Panc1 (cell line): ENCODE data around the gene SLC31A2. TPM values are rescaled to one million over a fixed set of nuclear protein-coding genes. Genes with fewer than 3 reads are reported as not detected.
"Not testable (repeated sequence)": the region's sequence is repeated elsewhere in the genome, so short reads cannot be mapped to it uniquely, and the experiment has no call there.

Source experiments
- ATAC-seq: fragments of 200-7000 bp; cut with Tn5 transposase; 2 replicates; pipeline ENCODE4 v1.9.1; 2020; ENCODE audit warnings: mild to moderate bottlenecking, moderate library complexity
- BruUV-seq: library from RNA; stranded (reverse); fragments of 400-500 nt; replicated peaks from 2 replicates; lab custom pipeline; 2021; lab: Mats Ljungman, UMichigan
- CTCF ChIA-PET: fragments of 300-600 bp; sonication (Branson Sonifier 250); formaldehyde crosslinking; loops from one replicate; lab custom pipeline; 2022; ENCODE audit warnings: antibody characterized with exemption; lab: Charles Lee
- POLR2A ChIA-PET: fragments of 300-600 bp; sonication (Branson Sonifier 250); formaldehyde crosslinking; loops from one replicate; lab custom pipeline; 2022; ENCODE audit warnings: antibody characterized with exemption; lab: Charles Lee
- DNase-seq: peaks from one replicate; pipeline ENCODE4 v3.0.0-alpha.2; 2010; ENCODE audit warnings: low read depth, low spot score
- H3K27ac ChIP-seq: 2 replicates; pipeline ENCODE4 v1.5.1; 2011; ENCODE audit warnings: mild to moderate bottlenecking, low read length, inconsistent platforms
- H3K27me3 ChIP-seq: fragments of 200-500 bp; sonication (Bioruptor generic); 2 replicates; pipeline ENCODE4 v1.6.0; 2014; ENCODE audit warnings: low read length, inconsistent platforms; ENCODE audit not compliant: control insufficient read depth, insufficient read depth
- H3K36me3 ChIP-seq: fragments of 200-500 bp; sonication (Bioruptor generic); 2 replicates; pipeline ENCODE4 v1.5.1; 2014; ENCODE audit warnings: inconsistent platforms, mild to moderate bottlenecking, low read length, moderate library complexity; ENCODE audit not compliant: control insufficient read depth, insufficient read depth
- H3K4me1 ChIP-seq: 2 replicates; pipeline ENCODE4 v1.5.1; 2011; ENCODE audit warnings: inconsistent platforms, mild to moderate bottlenecking, low read length, moderate library complexity; ENCODE audit not compliant: control insufficient read depth, insufficient read depth
- H3K4me3 ChIP-seq, 2 experiments: 2 replicates each; pipeline ENCODE4 v1.5.1; 2011 to 2012; ENCODE audit warnings: low read depth in 2 of 2, low read length in 2 of 2, mild to moderate bottlenecking in 2 of 2, inconsistent platforms in 1 of 2, moderate library complexity in 1 of 2
- H3K9me3 ChIP-seq: fragments of 200-500 bp; sonication (Bioruptor generic); 2 replicates; pipeline ENCODE4 v1.5.1; 2014; ENCODE audit warnings: low read depth, mild to moderate bottlenecking, inconsistent platforms, low read length, moderate library complexity; ENCODE audit not compliant: control insufficient read depth, insufficient read depth
- CTCF ChIP-seq: fragments of 450-650 bp; IDR thresholded peaks from 2 replicates; pipeline ENCODE4 v1.5.1; 2017; ENCODE audit warnings: mild to moderate bottlenecking
- POLR2AphosphoS5 ChIP-seq: IDR thresholded peaks from 2 replicates; pipeline ENCODE4 v1.6.1; 2012; ENCODE audit warnings: mild to moderate bottlenecking, low read depth, low read length, moderate library complexity
- REST ChIP-seq, 2 experiments: IDR thresholded peaks; 2 replicates each; pipeline ENCODE4 v1.6.1; 2011 to 2012; ENCODE audit warnings: low read depth in 2 of 2, control low read depth in 1 of 2, low read length in 1 of 2, mild to moderate bottlenecking in 1 of 2, moderate library complexity in 1 of 2; ENCODE audit not compliant: insufficient read depth in 1 of 2
- SIN3A ChIP-seq: IDR thresholded peaks from 2 replicates; pipeline ENCODE4 v1.6.1; 2012; ENCODE audit warnings: low read depth, mild to moderate bottlenecking, low read length, moderate library complexity, borderline replicate concordance; ENCODE audit not compliant: insufficient read depth
- TCF7L2 ChIP-seq: IDR thresholded peaks from 2 replicates; pipeline ENCODE4 v1.6.1; 2011; ENCODE audit warnings: mild to moderate bottlenecking, low read depth, low read length, inconsistent platforms
- in situ Hi-C: cut with HindIII; loops from 2 replicates; pipeline ENCODE4 v1.10.0; 2016; ENCODE audit warnings: low sequenced_read_pairs, low pct_unique_long_range_greater_than_20kb
- intact Hi-C: fragments of 100-400 bp; cut with micrococcal nuclease; formaldehyde crosslinking; loops from one replicate; pipeline ENCODE4 v1.10.0; 2022; ENCODE audit not compliant: unreplicated experiment
- total RNA-seq: library from RNA; stranded (reverse); gene quantifications from one replicate; pipeline ENCODE4 v1.2.1, GENCODE V29; 2021; ENCODE audit not compliant: unreplicated experiment

The SLC31A2 gene
- total RNA-seq, 1 experiment from 2014 or later = 5.3 TPM

DNA sequence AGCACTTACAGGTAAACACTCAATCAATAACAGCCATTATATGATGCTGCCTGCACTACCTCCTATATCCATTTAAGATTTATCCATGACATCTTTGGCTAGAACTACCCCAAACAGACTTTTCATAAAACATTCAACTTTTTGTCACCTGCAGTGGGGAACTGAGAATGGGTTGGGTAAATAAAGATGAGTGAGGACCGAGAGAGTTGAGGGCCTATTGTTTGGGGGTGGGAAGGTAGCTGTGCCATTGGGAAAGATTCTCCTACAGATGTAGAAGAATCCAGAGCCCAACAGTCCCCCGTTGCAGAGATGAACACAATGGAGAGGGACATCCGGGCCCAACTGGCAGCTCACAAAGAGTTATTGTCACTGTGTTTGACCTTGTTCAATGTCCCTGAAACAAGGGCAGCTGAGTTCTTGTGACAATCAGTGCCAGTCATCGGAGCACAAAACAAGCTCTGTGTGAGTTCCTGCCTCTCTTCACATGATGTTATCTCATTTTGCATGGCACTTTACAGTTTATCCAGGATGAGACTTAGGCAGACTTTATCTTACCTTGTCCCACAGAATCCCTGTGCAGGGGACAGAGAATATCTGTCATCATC is 11.5 kb upstream of the SLC31A2 start:
- peaks cover 2% of the 10 kb centered on the region; the same call in 1 of the 2 replicates for H3K27me3 ChIP-seq
- no peak for TF ChIP-seq REST (IDR thresholded peaks at IDR 0.05; ENCODE audit: insufficient read depth in 1 of 2, low read depth in 2 of 2, low read length in 1 of 2)
- no peak for TF ChIP-seq POLR2AphosphoS5
- TF ChIP-seq TCF7L2 = no peak
- no peak for TF ChIP-seq SIN3A
- TF ChIP-seq CTCF = no peak
- DNase-seq (no peak), ATAC-seq (no peak)
- no TSS peak for BruUV-seq
- no peaks in the 10 kb centered on the region for H3K36me3 ChIP-seq
- ChIA-PET POLR2A (no interaction called here), CTCF (no interaction called here)
- H3K4me3 ChIP-seq = no peak overlapping the region
- in situ Hi-C loops = no loop called here
- no peaks in the 10 kb centered on the region for H3K4me1 ChIP-seq
- no peak overlapping the region for H3K27ac ChIP-seq
- intact Hi-C loops = no loop called here
- no peaks in the 10 kb centered on the region for H3K9me3 ChIP-seq

DNA sequence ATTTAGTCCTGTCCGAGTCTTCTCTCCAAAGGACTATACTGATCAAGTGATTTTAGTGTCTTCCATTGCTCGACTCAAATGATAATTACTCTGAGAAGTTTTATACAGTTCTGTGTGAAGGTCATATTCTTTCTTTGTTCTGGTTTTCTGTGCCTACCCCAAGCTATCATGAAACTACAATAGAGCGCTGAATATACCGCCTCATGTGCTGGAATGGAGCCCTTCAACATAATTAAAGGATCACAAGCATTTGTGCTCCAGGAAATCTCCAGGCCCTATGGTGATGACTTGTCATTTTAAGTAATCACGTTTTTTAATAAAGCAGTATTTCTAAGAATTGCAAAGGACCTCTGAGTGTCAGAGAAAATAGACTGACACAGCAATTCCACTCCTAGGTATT is 10.9 kb upstream of the SLC31A2 start:
- no peak overlapping the region for H3K27ac ChIP-seq
- CTCF ChIA-PET = no interaction called here
- no peaks in the 10 kb centered on the region for H3K36me3 ChIP-seq
- H3K4me3 ChIP-seq = no peak overlapping the region
- intact Hi-C loops (no loop called here), in situ Hi-C loops (no loop called here)
- ATAC-seq = no peak
- H3K27me3 ChIP-seq = peaks cover 2% of the 10 kb centered on the region
- H3K9me3 ChIP-seq = no peaks in the 10 kb centered on the region
- BruUV-seq = no TSS peak
- H3K4me1 ChIP-seq = no peaks in the 10 kb centered on the region
- no peak for DNase-seq
- TF ChIP-seq TCF7L2 (no peak), SIN3A (no peak), CTCF (no peak), POLR2AphosphoS5 (no peak), REST (IDR thresholded peaks at IDR 0.05; ENCODE audit: insufficient read depth in 1 of 2, low read depth in 2 of 2, low read length in 1 of 2) (no peak)
- POLR2A ChIA-PET = no interaction called here

DNA sequence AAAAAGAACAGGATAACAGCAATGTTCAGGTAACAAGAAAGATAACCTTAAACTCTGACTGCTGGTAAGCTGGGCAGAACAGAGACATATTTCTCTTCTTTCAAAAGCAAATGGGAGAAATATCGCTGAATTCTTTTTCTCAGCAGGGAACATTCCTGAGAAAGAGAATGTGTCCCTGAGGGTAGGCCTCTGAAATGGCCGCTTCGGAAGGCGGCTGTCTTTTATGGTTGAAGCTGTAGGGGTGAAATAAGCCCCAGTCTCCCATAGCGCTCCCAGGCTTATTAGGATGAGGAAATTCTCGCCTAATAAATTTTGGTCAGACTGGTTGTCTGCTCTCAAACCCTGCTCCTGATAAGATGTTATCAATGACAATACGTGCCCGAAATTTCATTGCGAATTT is 9.9 kb upstream of the SLC31A2 start:
- H3K27me3 ChIP-seq, ATAC-seq, H3K4me1 ChIP-seq, in situ Hi-C loops, H3K27ac ChIP-seq, POLR2A ChIA-PET, DNase-seq, BruUV-seq, intact Hi-C loops, H3K4me3 ChIP-seq, H3K9me3 ChIP-seq, H3K36me3 ChIP-seq: not testable (repeated sequence)
- CTCF ChIA-PET = interaction anchor here (0.8 kb wide), 1 partner anchor 132 kb away, joined by 4 read pairs; no protein-coding TSS in a partner anchor
